HepG2 (cell line): ENCODE data around the gene B4GALT5. TPM values are rescaled to one million over a fixed set of nuclear protein-coding genes. Genes with fewer than 3 reads are reported as not detected.
A peak's percentile ranks its signal among the peaks of the same experiment; 100 is the strongest.

ENCODE experiments used
- ASH2L ChIP-seq: fragments of 300-600, 200-600 bp; sonication (generic); IDR thresholded peaks from 2 replicates; pipeline ENCODE4 v1.7.0; 2017; ENCODE audit warnings: low read depth, mild to moderate bottlenecking, moderate library complexity, mixed read lengths, low read length; ENCODE audit not compliant: insufficient read length
- ATF3 ChIP-seq: sonication (generic); formaldehyde crosslinking; IDR thresholded peaks from 2 replicates; pipeline ENCODE4 v1.4.0; 2020; ENCODE audit warnings: missing genetic modification reagents
- CBX1 ChIP-seq: IDR thresholded peaks from one replicate; pipeline ENCODE4 v1.6.1; 2016; ENCODE audit warnings: antibody characterized with exemption, low read depth
- HOMEZ ChIP-seq: IDR thresholded peaks from 2 replicates; pipeline ENCODE4 v1.6.1; 2016; ENCODE audit warnings: low read depth
- HOXA7 ChIP-seq: sonication (generic); formaldehyde crosslinking; IDR thresholded peaks from 2 replicates; pipeline ENCODE4 v1.8.1; 2022; ENCODE audit warnings: mild to moderate bottlenecking, missing genetic modification reagents, moderate library complexity
- JUN ChIP-seq: sonication (generic); formaldehyde crosslinking; IDR thresholded peaks from 2 replicates; pipeline ENCODE4 v1.4.0; 2020; ENCODE audit warnings: mild to moderate bottlenecking, missing genetic modification reagents
- MXD3 ChIP-seq: IDR thresholded peaks from 2 replicates; pipeline ENCODE4 v1.6.1; 2016; ENCODE audit warnings: mild to moderate bottlenecking, missing biosample characterization, missing genetic modification reagents
- NR2C2 ChIP-seq: sonication (generic); formaldehyde crosslinking; IDR thresholded peaks from 2 replicates; pipeline ENCODE4 v1.4.0; 2020; ENCODE audit warnings: missing genetic modification reagents, mild to moderate bottlenecking, moderate library complexity, borderline replicate concordance
- PAF1 ChIP-seq: IDR thresholded peaks from 2 replicates; pipeline ENCODE4 v1.6.1; 2016; ENCODE audit warnings: missing genetic modification reagents, missing compliant biosample characterization
- SAP130 ChIP-seq: IDR thresholded peaks from 2 replicates; pipeline ENCODE4 v1.6.1; 2016; ENCODE audit warnings: low read depth
- SATB2 ChIP-seq: sonication (generic); formaldehyde crosslinking; IDR thresholded peaks from 2 replicates; pipeline ENCODE4 v1.5.0; 2020; ENCODE audit warnings: missing genetic modification reagents
- SIX4 ChIP-seq: sonication (generic); formaldehyde crosslinking; IDR thresholded peaks from 2 replicates; pipeline ENCODE4 v1.4.0; 2020; ENCODE audit warnings: missing genetic modification reagents
- SOX5 ChIP-seq: IDR thresholded peaks from 2 replicates; pipeline ENCODE4 v1.6.1; 2016; ENCODE audit warnings: borderline replicate concordance
- STAG1 ChIP-seq: sonication (generic); formaldehyde crosslinking; IDR thresholded peaks from 2 replicates; pipeline ENCODE4 v1.4.0; 2020; ENCODE audit warnings: missing genetic modification reagents
- ZBTB43 ChIP-seq: sonication (generic); formaldehyde crosslinking; conservative IDR thresholded peaks from 2 replicates; pipeline ENCODE4 v1.4.0; 2020; ENCODE audit warnings: missing genetic modification reagents
- ZHX1 ChIP-seq: sonication (generic); formaldehyde crosslinking; IDR thresholded peaks from 2 replicates; pipeline ENCODE4 v1.8.1; 2022; ENCODE audit warnings: low read depth, mild to moderate bottlenecking, missing genetic modification reagents
- ZNF264 ChIP-seq: sonication (generic); formaldehyde crosslinking; IDR thresholded peaks from 2 replicates; pipeline ENCODE4 v1.4.0; 2020; ENCODE audit warnings: missing genetic modification reagents
- ZNF34 ChIP-seq: sonication (generic); formaldehyde crosslinking; IDR thresholded peaks from 2 replicates; pipeline ENCODE4 v1.4.0; 2020; ENCODE audit warnings: mild to moderate bottlenecking, missing genetic modification reagents, borderline replicate concordance
- ZNF382 ChIP-seq: sonication (generic); formaldehyde crosslinking; IDR thresholded peaks from 2 replicates; pipeline ENCODE4 v1.5.0; 2020; ENCODE audit warnings: missing genetic modification reagents, mild to moderate bottlenecking, borderline replicate concordance
- ZNF513 ChIP-seq: sonication (generic); formaldehyde crosslinking; conservative IDR thresholded peaks from 2 replicates; pipeline ENCODE4 v1.5.0; 2020; ENCODE audit warnings: missing genetic modification reagents
- ZNF691 ChIP-seq: sonication (generic); formaldehyde crosslinking; IDR thresholded peaks from 2 replicates; pipeline ENCODE4 v1.4.0; 2020; ENCODE audit warnings: missing genetic modification reagents, low read depth, mild to moderate bottlenecking, borderline replicate concordance
- ZSCAN29 ChIP-seq: sonication (generic); formaldehyde crosslinking; conservative IDR thresholded peaks from 2 replicates; pipeline ENCODE4 v1.4.0; 2020; ENCODE audit warnings: mild to moderate bottlenecking, missing genetic modification reagents
- polyA plus RNA-seq, 8 experiments: library from polyadenylated mRNA; depleted of rRNA in 3 of 8; stranded (reverse) in 7 of 8; unstranded in 1 of 8; fragments of >200 nt; fragmentation: Illumina TruSeq in 4 of 8; extraction: Trizol in 4 of 8; gene quantifications; 2 replicates each; pipeline versions ENCODE4 v1.2.1 to v1.2.3, GENCODE V29; 2011 to 2016; ENCODE audit warnings: low read depth in 4 of 8, missing spikeins in 1 of 8, mixed read lengths in 1 of 8; ENCODE audit not compliant: insufficient read depth in 1 of 8
- total RNA-seq, 5 experiments: library from RNA; depleted of rRNA; stranded (reverse); fragments of >200 nt; fragmentation: Illumina TruSeq; extraction: Trizol; gene quantifications; 2 replicates each; pipeline ENCODE4 v1.2.3, GENCODE V29; 2016; ENCODE audit warnings: low read depth in 1 of 5

The B4GALT5 gene
- total and polyA plus RNA-seq, 2 of the 13 experiments (the other 11 are each of a cell fraction or from before 2014, with no cell fraction given) = 27.3 to 30.9 TPM

- 0 out of 2 replicates have a peak, but pooled peaks have one; percentile 21 for TF ChIP-seq ZHX1 (CRISPR knock-in tag)
- no peak for TF ChIP-seq CBX1
- TF ChIP-seq ZNF691 (CRISPR knock-in tag) = 0 out of 2 replicates have a peak, but pooled peaks have one; percentile 39
- TF ChIP-seq SOX5 = no peak; the same call in 1 of the 2 replicates
- TF ChIP-seq HOXA7 = no peak
- TF ChIP-seq ATF3 (CRISPR knock-in tag) = no peak
- TF ChIP-seq SATB2 (CRISPR knock-in tag) = no peak
- no peak for TF ChIP-seq JUN
- peak; percentile 66; the same call in 1 of the 2 replicates for TF ChIP-seq ZSCAN29 (CRISPR knock-in tag)
- 0 out of 2 replicates have a peak, but pooled peaks have one; percentile 11 for TF ChIP-seq NR2C2 (CRISPR knock-in tag)
- no peak for TF ChIP-seq SIX4 (CRISPR knock-in tag)
- TF ChIP-seq PAF1 (CRISPR knock-in tag) = no peak
- no peak for TF ChIP-seq ASH2L
- TF ChIP-seq ZNF264 = no peak
- TF ChIP-seq ZBTB43 (CRISPR knock-in tag) = 0 out of 2 replicates have a peak, but pooled peaks have one; percentile 19
- TF ChIP-seq SAP130 (CRISPR knock-in tag) = 0 out of 2 replicates have a peak, but pooled peaks have one; percentile 15
- TF ChIP-seq ZNF513 (CRISPR knock-in tag) = 0 out of 2 replicates have a peak, but pooled peaks have one; percentile 76
- TF ChIP-seq MXD3 (CRISPR knock-in tag) = no peak
- no peak for TF ChIP-seq HOMEZ (CRISPR knock-in tag)
- no peak for TF ChIP-seq ZNF382 (CRISPR knock-in tag)
- TF ChIP-seq STAG1 (CRISPR knock-in tag) = 0 out of 2 replicates have a peak, but pooled peaks have one; percentile 2
- no peak for TF ChIP-seq ZNF34 (CRISPR knock-in tag)
These were observed 16.6 kb downstream of the B4GALT5 start (continued) for GRCh38 chr20:49697071-49697470.
